Stimulated activated CD4-positive, alpha-beta T cell treated with anti-CD3 and anti-CD28 coated beads, TNF-alpha, amount 100 ng/mL, for 1 hour (primary cell): ENCODE measurements around the gene IL17RC.

Experiments used
- DNase-seq, 3 donors: peaks; one replicate each; pipeline ENCODE4 v3.0.0-alpha.2; 2020; ENCODE audit warnings: low read depth in 3 of 3, low spot score in 1 of 3

The IL17RC gene

DNA sequence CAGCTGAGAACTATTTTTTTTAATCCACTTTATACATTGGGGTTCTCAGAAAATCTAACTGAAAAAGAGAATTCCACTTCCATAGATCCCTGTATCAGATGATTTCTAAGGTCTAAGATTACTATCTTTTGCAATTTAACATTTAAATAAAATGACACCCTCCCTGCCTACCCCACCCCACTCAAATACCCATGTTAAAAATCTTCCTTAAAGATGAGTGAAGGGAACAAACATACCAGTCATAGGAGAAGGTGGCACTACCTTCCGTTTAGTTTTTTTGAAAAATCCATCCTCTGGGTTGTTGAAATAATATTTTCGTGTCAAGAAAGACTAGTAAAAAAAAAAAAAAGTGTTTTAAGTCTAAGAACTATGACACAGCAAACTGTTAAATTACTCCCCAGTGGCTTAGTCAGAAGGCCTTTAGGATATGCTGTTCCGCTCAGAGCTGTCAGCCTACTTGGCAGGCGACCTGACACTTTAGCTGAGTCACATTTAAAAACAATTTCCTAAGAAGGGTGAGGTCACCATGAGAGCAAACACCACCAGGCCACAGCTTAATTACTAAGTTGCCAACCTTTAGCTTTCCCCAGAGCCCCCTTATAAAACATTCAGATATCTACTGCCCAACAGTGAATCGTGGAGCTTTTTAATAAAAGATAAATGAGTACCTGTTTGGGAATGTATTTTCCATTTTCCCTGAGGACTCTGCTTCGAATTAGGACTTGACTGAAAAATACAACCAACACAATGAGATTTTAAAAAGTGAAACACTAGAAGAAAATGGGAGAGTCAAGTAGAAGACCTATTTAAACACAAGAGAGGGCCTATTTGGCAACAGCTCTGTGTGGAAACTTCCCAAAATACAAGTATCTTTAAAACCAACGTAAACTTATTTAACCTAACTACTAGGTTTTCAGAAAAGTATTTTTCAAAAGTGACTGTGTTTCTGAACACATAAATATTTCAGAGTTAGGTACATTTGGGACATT is 60.1 kb downstream of the IL17RC start:
- DNase-seq: no peak

DNA sequence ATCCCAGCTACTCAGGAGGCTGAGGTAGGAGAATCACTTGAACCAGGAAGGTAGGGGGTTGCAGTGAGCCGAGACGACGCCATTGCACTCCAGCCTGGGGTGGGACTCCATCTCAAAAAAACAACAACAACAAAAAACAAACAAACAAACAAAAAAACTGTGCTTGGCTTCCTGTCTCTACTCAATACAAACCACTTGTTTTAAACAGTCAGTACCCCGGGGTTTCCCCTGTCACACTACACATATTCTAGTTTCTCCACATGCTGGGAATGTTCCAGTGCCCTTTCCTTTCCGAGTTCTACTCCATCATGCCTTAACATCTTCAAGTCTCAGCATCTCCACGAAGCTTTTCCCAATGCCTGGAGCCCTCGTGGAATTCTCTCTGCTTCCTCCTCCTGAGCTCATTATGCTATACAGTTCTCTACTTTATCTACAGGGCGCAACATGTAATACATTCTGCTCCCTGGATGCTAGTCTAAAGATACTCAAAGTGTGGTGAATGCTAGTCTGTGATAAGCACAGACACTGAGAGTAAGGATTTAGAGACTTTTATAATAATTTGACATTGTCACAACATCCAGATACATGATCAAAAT is 61.9 kb downstream of the IL17RC start:
- DNase-seq: no peak

DNA sequence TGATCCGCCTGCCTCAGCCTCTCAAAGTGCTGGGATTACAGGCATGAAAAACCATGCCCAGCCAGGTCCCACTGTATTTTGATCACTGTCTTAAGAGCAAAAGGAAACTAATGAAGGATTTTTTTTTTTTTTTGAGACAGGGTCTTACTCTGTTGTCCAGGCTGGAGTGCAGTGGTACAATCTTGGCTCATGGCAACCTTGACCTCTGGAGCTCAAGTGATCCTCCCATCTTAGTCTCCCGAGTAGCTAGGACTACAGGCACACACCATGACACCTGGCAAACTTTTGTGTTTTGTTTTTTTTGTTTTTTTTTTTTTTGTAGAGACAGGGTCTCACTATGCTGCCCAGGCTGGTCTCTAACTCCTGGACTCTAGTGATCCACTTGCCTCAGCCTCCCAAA is 63.4 kb downstream of the IL17RC start:
- no peak for DNase-seq
